Lower lobe of right lung (tissue), 2 donors: Measurements from ENCODE around the gene UBE2G1. TPM values are rescaled to one million over a fixed set of nuclear protein-coding genes. Genes with fewer than 3 reads are reported as not detected.

Experiments
- ATAC-seq, 2 donors: fragments of 200-7000 bp; cut with Tn5 transposase; one replicate each; pipeline ENCODE4 v1.9.1; 2020 to 2022; ENCODE audit warnings: mild to moderate bottlenecking in 2 of 2, moderate library complexity in 2 of 2
- DNase-seq: peaks from one replicate; pipeline ENCODE4 v3.0.0-alpha.2; 2020
- H3K27ac ChIP-seq: fragments of 200-600 bp; one replicate; pipeline ENCODE4 v1.8.0; 2022
- H3K27me3 ChIP-seq: fragments of 200-600 bp; one replicate; pipeline ENCODE4 v1.8.0; 2022; ENCODE audit warnings: low read depth
- H3K36me3 ChIP-seq: fragments of 200-600 bp; one replicate; pipeline ENCODE4 v1.8.0; 2022; ENCODE audit warnings: mild to moderate bottlenecking
- H3K4me1 ChIP-seq: fragments of 200-600 bp; one replicate; pipeline ENCODE4 v1.8.0; 2022
- H3K4me3 ChIP-seq: fragments of 200-600 bp; one replicate; pipeline ENCODE4 v1.8.0; 2022; ENCODE audit warnings: mild to moderate bottlenecking
- H3K9me3 ChIP-seq: fragments of 200-600 bp; one replicate; pipeline ENCODE4 v1.8.0; 2022
- CTCF ChIP-seq: fragments of 200-600 bp; IDR thresholded peaks from one replicate; pipeline ENCODE4 v1.8.0; 2022; ENCODE audit warnings: antibody characterized with exemption, mild to moderate bottlenecking
- intact Hi-C: fragments of 100-400 bp; cut with DNase I; formaldehyde crosslinking; loops from one replicate; pipeline ENCODE4 v1.11.0; 2022
- total RNA-seq: library from RNA; stranded (reverse); fragmentation: NEBNext Ultra II Directional; extraction: Animal tissue kit (Norgen Biotek cat#: 25700); gene quantifications from one replicate; pipeline ENCODE4 v1.2.1, GENCODE V29; 2021
- donor health status: DM: no; HTN: yes; CAD: no; lungs with severe emphysema.

Gene UBE2G1
- total RNA-seq, 1 donor from 2014 or later = 42.5 TPM

- no peak overlapping the region for H3K27ac ChIP-seq
- DNase-seq (no peak), ATAC-seq (no peak)
- H3K36me3 ChIP-seq = no peaks in the 10 kb centered on the region
- TF ChIP-seq CTCF = no peak
- H3K4me3 ChIP-seq = no peak overlapping the region
- H3K27me3 ChIP-seq = no peaks in the 10 kb centered on the region
- H3K4me1 ChIP-seq = peaks cover 29% of the 10 kb centered on the region
- intact Hi-C loops = no loop called here
- H3K9me3 ChIP-seq = no peaks in the 10 kb centered on the region
Measured at GRCh38 chr17:4333041-4333440, 33.4 kb downstream of the UBE2G1 start.

GRCh38 chr17:4332296-4332970, 34.0 kb downstream of the UBE2G1 start:
- peaks cover 34% of the 10 kb centered on the region for H3K4me1 ChIP-seq
- no peak for ATAC-seq

GRCh38 chr17:4331614-4332013, 34.9 kb downstream of the UBE2G1 start:
- no peaks in the 10 kb centered on the region for H3K36me3 ChIP-seq
- no peaks in the 10 kb centered on the region for H3K27me3 ChIP-seq
- intact Hi-C loops = no loop called here
- no peak for TF ChIP-seq CTCF
- no peak overlapping the region for H3K4me3 ChIP-seq
- H3K9me3 ChIP-seq = no peaks in the 10 kb centered on the region
- H3K27ac ChIP-seq = no peak overlapping the region
- ATAC-seq (no peak), DNase-seq (no peak)
- peaks cover 34% of the 10 kb centered on the region for H3K4me1 ChIP-seq

More at GRCh38 chr17:4332296-4332970, 34.0 kb downstream of the UBE2G1 start:
- Histone ChIP-seq H3K9me3 (no peaks in the 10 kb centered on the region), H3K27ac (no peak overlapping the region), H3K36me3 (no peaks in the 10 kb centered on the region), H3K4me3 (no peak overlapping the region), H3K27me3 (no peaks in the 10 kb centered on the region)
- DNase-seq = no peak
- TF ChIP-seq CTCF = no peak
- intact Hi-C loops = no loop called here

GRCh38 chr17:4329838-4330237, 36.6 kb downstream of the UBE2G1 start:
- intact Hi-C loops = no loop called here
- no peak for DNase-seq
- H3K4me1 ChIP-seq = peaks cover 25% of the 10 kb centered on the region

GRCh38 chr17:4327606-4328005, 38.9 kb downstream of the UBE2G1 start:
- H3K27ac ChIP-seq = no peak overlapping the region
- ATAC-seq (no peak), DNase-seq (no peak)
- TF ChIP-seq CTCF = no peak
- H3K4me1 ChIP-seq = peaks cover 14% of the 10 kb centered on the region
- H3K9me3 ChIP-seq = peaks cover 9% of the 10 kb centered on the region
- intact Hi-C loops = no loop called here
- no peaks in the 10 kb centered on the region for H3K36me3 ChIP-seq
- H3K27me3 ChIP-seq = no peaks in the 10 kb centered on the region
- H3K4me3 ChIP-seq = no peak overlapping the region

More at GRCh38 chr17:4329838-4330237, 36.6 kb downstream of the UBE2G1 start:
- TF ChIP-seq CTCF = no peak
- Histone ChIP-seq H3K4me3 (no peak overlapping the region), H3K36me3 (no peaks in the 10 kb centered on the region), H3K9me3 (peaks cover 9% of the 10 kb centered on the region), H3K27ac (no peak overlapping the region), H3K27me3 (no peaks in the 10 kb centered on the region)
- peak; percentile 60 to 73 for ATAC-seq
